H1 (cell line): ENCODE data around the gene GNAT1.

Source experiments
- CHD1 ChIP-seq: IDR thresholded peaks from 2 replicates; pipeline ENCODE4 v1.6.1; 2012; ENCODE audit warnings: low read depth, low read length, improper control_type of control experiment
- CTCF ChIP-seq, 3 experiments: IDR thresholded peaks; 1 replicate in 2 of 3; 2 replicates in 1 of 3; pipeline versions ENCODE4 v1.5.1 to v1.6.1; 2011; ENCODE audit warnings: low read length in 3 of 3, mild to moderate bottlenecking in 3 of 3, inconsistent platforms in 2 of 3, low read depth in 1 of 3, moderate library complexity in 1 of 3; ENCODE audit not compliant: insufficient read depth in 1 of 3; ENCODE audit errors: control extremely low read depth in 1 of 3
- POLR2A ChIP-seq, 2 experiments: IDR thresholded peaks; 1 replicate in 1 of 2; 2 replicates in 1 of 2; pipeline ENCODE4 v1.6.1; 2011; ENCODE audit warnings: low read depth in 2 of 2, low read length in 2 of 2, mild to moderate bottlenecking in 2 of 2; ENCODE audit errors: control extremely low read depth in 1 of 2
- POLR2AphosphoS5 ChIP-seq: IDR thresholded peaks from 2 replicates; pipeline ENCODE4 v1.6.1; 2011; ENCODE audit warnings: low read depth, low read length
- RFX5 ChIP-seq: IDR thresholded peaks from 2 replicates; pipeline ENCODE4 v1.6.1; 2011; ENCODE audit warnings: low read depth, low read length, improper control_type of control experiment, borderline replicate concordance
- TAF1 ChIP-seq: IDR thresholded peaks from 2 replicates; pipeline ENCODE4 v1.6.1; 2011; ENCODE audit warnings: mild to moderate bottlenecking, low read depth, low read length

GRCh38 chr3:50195501-50196252 lies 4.3 kb downstream of the GNAT1 start:
- TF ChIP-seq POLR2A (IDR thresholded peaks at IDR 0.05; ENCODE audit: control extremely low read depth in 1 of 2, low read depth in 2 of 2, low read length in 2 of 2), result no peak
- no peak for TF ChIP-seq CTCF (IDR thresholded peaks at IDR 0.05; ENCODE audit: control extremely low read depth in 1 of 3, insufficient read depth in 1 of 3, low read depth in 1 of 3, low read length in 3 of 3)
- TF ChIP-seq POLR2AphosphoS5, result no peak
- TF ChIP-seq RFX5, result no peak
- TF ChIP-seq CHD1, result no peak
- no peak for TF ChIP-seq TAF1
